Suppressor macrophage treated with lipopolysaccharide for 4 hours (primary cell): ENCODE results near the gene TASP1.
"Not testable (repeated sequence)": the region's sequence is repeated elsewhere in the genome, so short reads cannot be mapped to it uniquely, and the experiment has no call there.

Source experiments
- DNase-seq: peaks from one replicate; pipeline ENCODE4 v3.0.0-alpha.2; 2020

Gene TASP1

DNA sequence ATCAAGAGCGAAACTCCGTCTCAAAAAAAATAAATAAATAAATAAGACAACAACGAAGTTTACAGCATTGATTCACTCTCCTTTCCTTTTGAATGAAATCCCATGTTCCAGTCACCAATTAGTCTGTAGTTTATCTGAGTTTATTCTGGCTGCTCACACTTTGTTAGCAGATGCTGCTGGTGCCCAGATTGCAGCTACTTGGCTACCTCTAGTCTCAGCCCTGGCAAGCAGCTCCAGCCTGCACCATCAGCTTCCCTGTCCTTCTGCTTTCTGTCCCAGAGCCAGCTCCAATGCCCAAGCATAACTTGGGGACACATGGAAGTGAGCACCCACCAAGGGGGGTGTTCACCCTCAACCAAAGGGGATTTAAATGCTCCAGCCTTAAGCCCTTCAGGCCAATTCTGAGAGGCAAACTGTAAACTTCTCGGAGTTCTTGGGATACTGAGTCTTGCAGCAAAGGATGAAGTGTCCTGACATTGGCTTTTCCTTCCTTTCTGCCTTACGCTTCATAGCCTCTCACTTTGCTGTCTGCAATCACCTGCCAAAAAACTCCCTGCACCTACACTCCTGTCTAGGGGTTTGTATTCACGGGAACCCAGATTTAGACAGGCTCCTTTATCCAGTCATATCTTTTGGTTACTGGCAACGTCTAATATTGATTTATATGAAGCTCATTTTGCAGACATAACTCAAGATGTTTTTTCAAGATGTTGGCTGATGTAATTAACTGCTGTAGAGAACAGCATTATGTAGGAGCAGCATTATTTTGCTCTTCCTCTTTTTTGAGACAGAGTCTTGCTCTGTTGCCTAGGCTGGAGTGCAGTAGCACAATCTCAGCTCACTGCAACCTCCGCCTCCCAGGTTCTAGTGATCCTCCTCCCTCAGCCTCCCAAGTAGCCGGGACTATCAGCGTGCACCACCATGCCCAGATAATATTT, 9.8 kb upstream of the TASP1 start:
- DNase-seq = no peak

DNA sequence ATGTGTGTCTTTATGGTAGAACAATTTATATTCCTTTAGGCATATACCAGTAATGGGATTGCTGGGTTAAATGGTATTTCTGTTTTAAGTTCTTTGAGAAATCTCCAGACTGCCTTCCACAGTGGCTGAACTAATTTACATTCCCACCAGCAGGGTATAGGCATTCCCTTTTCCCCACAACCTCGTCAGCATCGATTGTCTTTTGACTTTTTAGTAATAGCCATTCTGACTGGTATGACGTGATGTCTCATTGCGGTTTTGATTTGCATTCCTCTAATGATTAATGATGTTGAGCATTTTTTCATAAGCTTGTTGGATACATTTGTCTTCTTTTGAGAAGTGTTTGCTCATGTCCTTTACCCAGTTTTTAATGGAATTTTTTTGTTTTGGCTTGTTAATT, 5.3 kb upstream of the TASP1 start:
- no peak for DNase-seq

GRCh38 chr20:13639150-13639497, 392 bp upstream of the TASP1 start:
- peak; percentile 77 for DNase-seq

DNA sequence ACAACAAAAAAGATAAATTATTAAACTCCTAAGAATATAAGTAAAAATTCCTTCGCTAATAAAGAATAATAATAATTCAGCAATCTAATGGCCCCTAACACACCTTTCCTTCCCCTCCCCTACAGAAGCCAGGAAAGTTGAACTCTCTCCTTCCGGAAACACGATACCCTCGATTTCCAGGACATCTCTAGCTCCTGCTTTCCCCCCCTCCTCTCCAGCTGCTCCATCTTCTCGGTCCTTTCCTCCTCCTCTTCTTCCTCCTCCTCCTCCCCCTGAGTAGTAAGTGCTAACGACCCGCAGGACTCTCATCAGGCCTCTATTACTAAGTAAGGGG, 603 bp downstream of the TASP1 start:
- peak; percentile 3 for DNase-seq

DNA sequence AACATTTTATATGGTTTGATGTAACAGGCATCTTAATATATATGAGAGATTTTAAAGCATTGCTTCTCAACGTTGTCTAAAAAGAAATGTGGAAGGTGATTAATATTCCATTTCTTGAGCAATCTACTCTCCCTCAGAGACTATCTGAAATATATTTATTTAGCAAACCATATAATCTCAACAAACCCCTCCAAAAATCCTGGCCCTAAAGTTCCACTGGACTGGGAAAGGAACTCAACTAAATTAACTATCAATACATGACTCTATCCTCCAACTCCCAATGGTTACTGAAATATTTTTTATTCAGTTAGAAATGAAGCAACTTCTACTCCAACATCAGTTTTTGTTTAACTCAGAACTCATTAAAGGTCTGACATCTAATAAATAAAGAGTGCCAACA, 6.3 kb downstream of the TASP1 start:
- DNase-seq = no peak

- not testable (repeated sequence) for DNase-seq
These were observed 11.2 kb downstream of the TASP1 start for GRCh38 chr20:13627525-13627924.

GRCh38 chr20:13626724-13627123, 12.0 kb downstream of the TASP1 start:
- DNase-seq = no peak

DNA sequence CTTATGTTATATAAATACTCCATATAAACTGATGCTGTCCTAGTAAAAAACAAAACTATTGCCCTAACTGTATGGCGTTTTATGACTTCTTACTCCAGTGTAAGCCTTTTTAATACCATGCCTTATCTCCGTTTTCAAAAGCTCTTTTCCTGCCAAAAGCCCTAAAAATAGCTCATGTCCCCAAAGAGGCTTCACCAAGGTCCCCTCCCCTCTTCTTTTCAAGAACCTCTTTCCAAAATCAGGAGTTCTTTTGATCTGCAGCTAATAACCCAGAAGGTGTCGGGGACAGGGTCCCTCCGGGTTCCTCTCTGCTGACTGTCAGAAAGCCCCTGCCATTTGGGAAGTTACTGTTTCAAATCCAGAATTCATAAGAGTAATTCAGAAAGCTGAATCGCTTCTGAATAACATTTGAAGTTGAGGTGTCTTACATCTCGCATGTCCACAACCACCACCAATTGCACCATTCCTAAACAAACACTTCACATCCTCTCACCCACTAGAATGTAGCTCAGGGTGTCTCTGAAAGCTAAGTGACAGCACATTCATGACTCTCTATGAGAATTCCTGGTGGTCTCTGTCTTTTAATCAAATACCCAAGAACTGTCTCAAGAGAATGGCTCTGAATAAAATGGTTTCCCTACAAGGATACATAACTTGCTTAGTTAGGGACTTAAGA, 13.3 kb downstream of the TASP1 start:
- DNase-seq = no peak

DNA sequence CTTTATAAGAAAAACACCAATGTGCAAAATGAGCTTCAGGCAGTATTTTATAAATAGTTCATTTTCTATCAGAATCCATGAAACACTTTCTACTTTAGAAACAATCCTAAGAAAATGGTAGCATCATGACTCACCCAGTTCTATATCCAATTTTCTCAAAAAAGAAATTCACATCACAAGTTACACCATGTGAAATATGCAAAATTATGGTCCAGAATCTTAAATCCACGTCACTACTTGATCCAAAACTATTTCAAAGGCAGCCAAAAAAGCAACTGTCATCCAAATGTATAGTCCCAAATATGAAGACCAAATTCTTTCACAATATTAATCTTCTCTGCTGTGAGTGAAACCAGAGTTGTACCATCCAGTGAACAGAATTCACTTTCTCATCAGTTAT, 19.3 kb downstream of the TASP1 start:
- not testable (repeated sequence) for DNase-seq

- not testable (repeated sequence) for DNase-seq
These were observed 20.3 kb downstream of the TASP1 start for GRCh38 chr20:13618456-13618855.

GRCh38 chr20:13617585-13617984, 21.1 kb downstream of the TASP1 start:
- not testable (repeated sequence) for DNase-seq

GRCh38 chr20:13616713-13617112, 22.0 kb downstream of the TASP1 start:
- not testable (repeated sequence) for DNase-seq

DNA sequence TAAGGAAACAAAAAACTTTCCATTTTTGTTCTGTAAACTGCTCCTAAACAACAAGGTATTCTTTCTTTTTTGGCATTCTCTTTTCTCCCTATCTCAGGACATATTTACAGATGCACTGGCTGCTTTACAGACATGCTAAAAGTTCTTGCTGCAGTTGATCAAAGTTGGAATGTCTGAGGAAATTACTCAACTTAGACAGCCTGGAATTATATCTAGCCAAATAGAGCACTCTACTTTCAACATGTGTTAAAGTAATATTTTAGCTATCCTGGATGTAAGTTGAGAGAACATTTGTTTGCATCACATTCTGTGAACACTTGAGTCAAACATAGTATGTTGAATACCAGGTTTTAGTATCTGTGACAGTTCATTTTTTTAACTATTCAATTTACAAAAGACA, 24.8 kb downstream of the TASP1 start:
- DNase-seq = no peak

DNA sequence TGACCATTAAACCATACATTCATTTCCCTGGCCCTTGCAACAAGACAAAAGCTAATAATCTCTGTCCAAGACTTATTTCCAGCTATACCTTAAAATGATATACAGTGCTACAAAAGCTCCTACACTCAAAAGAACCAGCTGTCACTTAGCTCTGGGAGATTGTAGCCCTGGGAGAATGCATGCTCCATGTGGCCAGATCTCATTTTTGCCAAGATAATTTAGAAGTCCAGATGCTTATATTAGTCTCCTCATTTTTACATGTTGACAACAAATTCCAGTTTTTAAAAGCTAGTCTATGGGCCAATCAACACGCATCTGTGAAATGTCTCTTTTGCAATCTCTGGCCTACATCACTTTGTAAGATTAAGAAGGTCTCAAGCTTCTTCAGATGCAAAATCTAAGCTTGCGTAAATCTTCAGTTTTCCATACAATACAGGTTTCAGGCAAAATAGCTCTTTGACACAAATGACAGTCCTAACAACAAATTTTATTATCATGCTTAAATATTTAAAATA, 27.1 kb downstream of the TASP1 start:
- no peak for DNase-seq

GRCh38 chr20:13610184-13610583, 28.5 kb downstream of the TASP1 start:
- DNase-seq = peak; percentile 4

GRCh38 chr20:13608066-13608465, 30.7 kb downstream of the TASP1 start:
- no peak for DNase-seq

DNA sequence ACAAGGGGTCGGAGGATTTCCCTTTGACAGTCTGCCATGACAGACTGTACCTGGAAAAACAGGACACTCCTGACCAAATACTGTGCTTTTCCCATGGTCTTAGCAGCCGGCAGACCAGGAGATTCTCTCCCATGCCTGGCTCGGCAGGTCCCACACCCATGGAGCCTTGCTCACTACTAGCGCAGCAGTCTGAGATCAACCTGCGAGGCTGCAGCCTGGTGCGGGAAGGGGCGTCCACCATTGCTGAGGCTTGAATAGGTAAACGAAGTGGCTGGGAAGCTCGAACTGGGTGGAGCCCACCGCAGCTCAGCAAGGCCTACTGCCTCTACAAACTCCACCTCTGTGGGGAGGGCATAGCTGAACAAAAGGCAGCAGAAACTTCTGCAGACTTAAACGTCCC, 45.3 kb downstream of the TASP1 start:
- not testable (repeated sequence) for DNase-seq

- no peak for DNase-seq
These were observed 50.7 kb downstream of the TASP1 start for GRCh38 chr20:13588049-13588448.

DNA sequence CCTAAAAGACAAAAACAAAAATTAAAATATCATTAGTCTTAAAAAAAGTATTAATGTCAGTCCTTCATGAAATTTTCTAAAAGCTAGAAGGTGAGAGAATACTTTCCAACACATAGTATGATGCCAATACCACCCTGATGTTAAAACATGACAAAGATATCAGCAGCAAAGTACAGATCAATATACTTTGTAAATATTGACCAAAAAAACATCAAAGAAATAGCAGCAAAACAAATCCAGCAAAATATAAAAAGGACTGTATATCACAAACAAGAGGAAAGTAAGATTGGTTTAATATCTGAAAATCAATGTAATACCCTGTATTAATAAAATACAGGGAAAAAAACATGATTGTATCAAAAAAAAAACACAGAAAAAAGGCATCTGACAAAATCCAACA, 51.4 kb downstream of the TASP1 start:
- no peak for DNase-seq

GRCh38 chr20:13586133-13586532, 52.6 kb downstream of the TASP1 start:
- no peak for DNase-seq

GRCh38 chr20:13581451-13581850, 57.3 kb downstream of the TASP1 start:
- DNase-seq = no peak

- DNase-seq = no peak
These were observed 58.0 kb downstream of the TASP1 start for GRCh38 chr20:13580707-13581106.

GRCh38 chr20:13574071-13574470, 64.7 kb downstream of the TASP1 start:
- no peak for DNase-seq

DNA sequence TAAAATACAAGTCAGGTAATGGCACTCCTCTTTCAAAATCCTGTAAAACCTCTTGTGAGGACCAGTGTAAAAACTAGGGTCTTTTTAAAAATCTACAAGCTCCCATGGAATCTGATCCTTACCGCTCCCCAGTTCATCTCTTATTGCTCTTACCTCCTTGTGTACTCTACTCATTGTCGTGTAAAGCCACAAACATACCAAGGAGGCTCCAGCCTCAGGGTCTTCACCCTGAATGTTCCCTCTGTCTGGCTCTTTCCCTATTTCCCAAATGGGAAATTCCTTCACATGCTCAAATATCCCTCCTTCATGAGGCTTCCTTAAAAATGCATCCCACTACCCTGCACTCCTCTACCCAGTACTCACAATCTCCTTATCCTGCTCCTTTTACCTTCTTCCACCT, 67.1 kb downstream of the TASP1 start:
- DNase-seq = no peak
